Placental pericyte (primary cell): Measurements from ENCODE around the gene FAM72A. TPM values are rescaled to one million over a fixed set of nuclear protein-coding genes. Genes with fewer than 3 reads are reported as not detected.

ENCODE experiments used
- total RNA-seq: library from RNA; depleted of rRNA; stranded (reverse); fragments of >200 nt; gene quantifications from 2 replicates; pipeline ENCODE4 v1.2.3, GENCODE V29; 2012

Gene FAM72A
- total RNA-seq = 3.1 and 7.3 TPM in 2 replicates

DNA sequence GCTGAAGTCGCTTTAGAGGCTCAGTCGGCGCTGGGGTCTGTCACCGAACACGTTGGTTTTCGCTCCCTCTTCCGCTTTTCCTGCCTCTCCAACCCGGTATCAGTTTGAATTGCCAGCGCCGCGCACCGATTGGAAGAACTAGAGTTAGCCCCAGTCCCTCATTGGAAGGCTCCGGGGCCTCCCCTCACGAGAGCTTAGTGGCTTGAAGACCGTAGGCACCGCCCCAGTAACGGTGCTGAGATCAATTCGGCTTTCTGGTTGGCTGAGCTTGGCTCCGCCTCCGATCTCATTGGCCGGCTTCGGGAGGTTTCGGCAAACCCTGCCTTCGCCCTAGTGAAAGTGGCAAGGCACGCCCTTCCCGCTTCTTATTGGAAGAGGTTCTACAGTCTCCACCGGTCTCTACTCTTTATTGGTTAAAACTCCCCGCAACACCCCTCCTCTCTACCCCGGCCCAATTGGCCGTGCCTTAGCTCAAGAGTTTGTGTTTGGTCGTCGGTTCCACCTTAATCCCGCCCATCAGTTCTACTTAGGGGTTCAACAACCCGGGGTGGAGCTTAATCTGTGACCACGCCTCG, at the start of gene FAM72A:
FAM72A (minus strand) TSS at position 51 of the 575 bp plus-strand sequence. CDS start 814 bp downstream, outside the sequence.

DNA sequence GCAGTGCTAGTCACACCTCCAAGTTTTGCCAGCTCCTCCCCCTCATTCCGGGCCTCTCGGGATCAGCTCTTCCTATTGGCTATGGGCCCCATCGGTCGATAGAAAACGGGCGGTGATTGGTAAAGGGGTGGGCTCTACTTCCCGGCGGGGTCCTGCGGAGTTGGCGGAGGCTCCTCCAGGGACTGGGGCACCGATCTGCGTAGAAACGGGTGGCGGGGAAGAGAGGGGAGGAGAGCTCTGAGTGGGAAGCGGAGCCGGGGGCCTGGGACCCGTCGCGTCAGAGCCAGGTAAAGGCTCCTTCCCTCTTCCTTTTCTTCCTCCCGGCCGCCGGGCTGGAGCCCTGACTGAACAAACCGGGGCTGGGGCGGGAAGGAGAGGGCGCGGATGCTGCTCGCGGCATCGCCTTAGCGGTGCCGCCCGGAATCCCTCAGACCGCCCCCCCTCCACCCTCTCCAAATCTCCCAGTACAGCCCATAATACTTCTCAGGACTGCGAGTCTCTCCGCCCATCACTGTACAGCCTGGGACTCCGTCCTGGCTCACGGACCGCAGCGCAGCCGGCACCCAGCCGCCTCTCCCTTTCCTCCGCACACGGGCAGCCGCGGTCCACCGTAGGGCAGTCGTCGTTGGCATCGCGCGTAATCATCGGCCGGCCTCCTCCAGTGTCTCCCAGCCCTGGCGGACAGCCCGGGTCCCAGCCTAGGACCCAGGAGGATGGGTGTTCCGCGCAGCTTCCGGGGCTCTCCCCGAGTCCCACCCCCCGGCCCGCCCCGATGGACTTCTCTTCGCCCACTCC, 922 bp upstream of the FAM72A start, which contains the start of gene SRGAP2:
SRGAP2 (plus strand) TSS at position 178 of the 795 bp plus-strand sequence. CDS start 2,430 bp downstream, outside the sequence.

Other genes starting within 250 kb of the FAM72A start
- 0.66 and 2.4 TPM in 2 replicates for gene RAB7B, start 199.4 kb downstream of the FAM72A start, total RNA-seq
- gene CTSE, start 178.9 kb downstream of the FAM72A start, total RNA-seq = not detected in 2 replicates
- gene RHEX, start 149.7 kb downstream of the FAM72A start, total RNA-seq = not detected in 2 replicates
- not detected in 2 replicates for gene AVPR1B, start 85.5 kb downstream of the FAM72A start, total RNA-seq
- 42.2 and 87.9 TPM in 2 replicates for gene SRGAP2, start 702 bp upstream of the FAM72A start, total RNA-seq